GM19351 (cell line): ENCODE data around the gene GLYATL2.

ENCODE experiments used
- ATAC-seq: cut with Tn5 transposase; IDR thresholded peaks from one replicate; pipeline ENCODE4 v1.9.1; 2021; ENCODE audit warnings: mild to moderate bottlenecking, moderate library complexity; ENCODE audit not compliant: unreplicated experiment

GLYATL2 gene

GRCh38 chr11:58801302-58801701, 43.2 kb downstream of the GLYATL2 start:
- peak; percentile 56 for ATAC-seq

- ATAC-seq = no peak
Observed at GRCh38 chr11:58796333-58796732, 48.2 kb downstream of the GLYATL2 start.

- ATAC-seq = peak; percentile 90
Observed at GRCh38 chr11:58788355-58789023, 56.0 kb downstream of the GLYATL2 start.

GRCh38 chr11:58787903-58788302, 56.6 kb downstream of the GLYATL2 start:
- peak; percentile 12 for ATAC-seq

GRCh38 chr11:58786693-58787092, 57.8 kb downstream of the GLYATL2 start:
- ATAC-seq = no peak

- ATAC-seq = no peak
Observed at GRCh38 chr11:58784995-58785394, 59.5 kb downstream of the GLYATL2 start.
